WTC11 (cell line): ENCODE measurements around the gene AKT3. TPM values are rescaled to one million over a fixed set of nuclear protein-coding genes. Genes with fewer than 3 reads are reported as not detected.

Experiments
- ATAC-seq: fragments of 200-7000 bp; cut with Tn5 transposase; 2 replicates; pipeline ENCODE4 v1.10.0; 2021; ENCODE audit warnings: mild to moderate bottlenecking, moderate library complexity
- CTCF ChIA-PET: fragments of 300-600 bp; sonication (Branson Sonifier 250); formaldehyde crosslinking; loops from one replicate; lab custom pipeline; 2021; ENCODE audit warnings: antibody characterized with exemption; lab: Charles Lee
- POLR2A ChIA-PET: fragments of 350-600 bp; sonication (Branson Sonifier 250); formaldehyde crosslinking; loops from one replicate; lab custom pipeline; 2021; ENCODE audit warnings: antibody characterized with exemption; lab: Charles Lee
- DNase-seq: peaks from one replicate; pipeline ENCODE4 v3.0.0; 2021; ENCODE audit warnings: low spot score
- H3K27ac Mint-ChIP-seq: 2 replicates; pipeline ENCODE4 v1.8.0; 2021; ENCODE audit warnings: mixed read lengths
- H3K27me3 Mint-ChIP-seq: 2 replicates; pipeline ENCODE4 v1.8.0; 2021; ENCODE audit warnings: low read depth, mild to moderate bottlenecking, moderate library complexity, mixed read lengths
- H3K36me3 Mint-ChIP-seq: 2 replicates; pipeline ENCODE4 v1.8.0; 2021; ENCODE audit warnings: mixed read lengths
- H3K4me1 Mint-ChIP-seq: 2 replicates; pipeline ENCODE4 v1.8.0; 2022; ENCODE audit warnings: mixed read lengths
- H3K4me3 Mint-ChIP-seq: 2 replicates; pipeline ENCODE4 v1.8.0; 2021; ENCODE audit warnings: mild to moderate bottlenecking, moderate library complexity, mixed read lengths
- H3K9me3 Mint-ChIP-seq: 2 replicates; pipeline ENCODE4 v1.8.0; 2021; ENCODE audit warnings: mixed read lengths
- AR ChIP-seq: fragments of 250-450 bp; sonication (Bioruptor Pico); IDR thresholded peaks from 2 replicates; pipeline ENCODE4 v1.9.0; 2021; ENCODE audit warnings: mild to moderate bottlenecking
- ARID4B ChIP-seq: sonication (generic); formaldehyde crosslinking; IDR thresholded peaks from 2 replicates; pipeline ENCODE4 v1.8.0; 2023; ENCODE audit warnings: missing genetic modification reagents, mild to moderate bottlenecking, borderline replicate concordance
- ATF1 ChIP-seq: sonication (generic); formaldehyde crosslinking; IDR thresholded peaks from 2 replicates; pipeline ENCODE4 v1.8.1; 2023; ENCODE audit warnings: mild to moderate bottlenecking, moderate library complexity, missing genetic modification reagents
- ATF3 ChIP-seq: sonication (generic); formaldehyde crosslinking; conservative IDR thresholded peaks from 2 replicates; pipeline ENCODE4 v1.8.1; 2022; ENCODE audit warnings: mild to moderate bottlenecking, missing genetic modification reagents
- ELF4 ChIP-seq: sonication (generic); formaldehyde crosslinking; IDR thresholded peaks from 2 replicates; pipeline ENCODE4 v1.8.1; 2022; ENCODE audit warnings: low read depth, mild to moderate bottlenecking, moderate library complexity, missing genetic modification reagents
- EMX1 ChIP-seq: fragments of 250-450 bp; sonication (Bioruptor Pico); IDR thresholded peaks from 2 replicates; pipeline ENCODE4 v1.8.0; 2021; ENCODE audit warnings: mild to moderate bottlenecking
- ERG ChIP-seq: fragments of 250-450 bp; sonication (Bioruptor Pico); IDR thresholded peaks from 2 replicates; pipeline ENCODE4 v1.8.0; 2021; ENCODE audit warnings: mild to moderate bottlenecking
- FOXJ3 ChIP-seq: sonication (generic); formaldehyde crosslinking; IDR thresholded peaks from 2 replicates; pipeline ENCODE4 v1.9.0; 2021; ENCODE audit warnings: missing genetic modification reagents, mild to moderate bottlenecking, borderline replicate concordance
- GTF2I ChIP-seq: fragments of 250-450 bp; sonication (Bioruptor Pico); conservative IDR thresholded peaks from 2 replicates; pipeline ENCODE4 v1.4.0; 2021; ENCODE audit warnings: mild to moderate bottlenecking
- IRF1 ChIP-seq: sonication (generic); formaldehyde crosslinking; IDR thresholded peaks from 2 replicates; pipeline ENCODE4 v1.8.0; 2023; ENCODE audit warnings: missing genetic modification reagents
- MXD4 ChIP-seq: fragments of 250-450 bp; sonication (Bioruptor Pico); IDR thresholded peaks from 2 replicates; pipeline ENCODE4 v1.8.0; 2021; ENCODE audit warnings: mild to moderate bottlenecking, moderate library complexity, borderline replicate concordance
- NR2C2 ChIP-seq: sonication (generic); formaldehyde crosslinking; IDR thresholded peaks from 2 replicates; pipeline ENCODE4 v1.8.0; 2022; ENCODE audit warnings: mild to moderate bottlenecking, missing genetic modification reagents
- NR3C1 ChIP-seq: sonication (generic); formaldehyde crosslinking; conservative IDR thresholded peaks from 2 replicates; pipeline ENCODE4 v1.8.1; 2023; ENCODE audit warnings: low read depth, mild to moderate bottlenecking, missing genetic modification reagents
- RELA ChIP-seq: sonication (generic); formaldehyde crosslinking; IDR thresholded peaks from 2 replicates; pipeline ENCODE4 v1.8.1; 2022; ENCODE audit warnings: missing genetic modification reagents, mild to moderate bottlenecking, borderline replicate concordance
- SMAD4 ChIP-seq: sonication (generic); formaldehyde crosslinking; IDR thresholded peaks from 2 replicates; pipeline ENCODE4 v1.8.0; 2022; ENCODE audit warnings: mild to moderate bottlenecking, missing genetic modification reagents
- TEAD4 ChIP-seq: sonication (generic); formaldehyde crosslinking; IDR thresholded peaks from 2 replicates; pipeline ENCODE4 v1.8.0; 2022; ENCODE audit warnings: mild to moderate bottlenecking, missing genetic modification reagents
- ZBTB43 ChIP-seq: sonication (generic); formaldehyde crosslinking; IDR thresholded peaks from 2 replicates; pipeline ENCODE4 v1.8.1; 2023; ENCODE audit warnings: mild to moderate bottlenecking, missing genetic modification reagents
- ZNF232 ChIP-seq: sonication (generic); formaldehyde crosslinking; IDR thresholded peaks from 2 replicates; pipeline ENCODE4 v1.8.0; 2022; ENCODE audit warnings: mild to moderate bottlenecking, missing genetic modification reagents
- ZNF416 ChIP-seq: fragments of 250-450 bp; sonication (Bioruptor Pico); IDR thresholded peaks from 2 replicates; pipeline ENCODE4 v1.9.0; 2021; ENCODE audit warnings: mild to moderate bottlenecking, inconsistent platforms
- total RNA-seq: library from RNA; stranded (reverse); gene quantifications from 3 replicates; pipeline ENCODE4 v1.2.3, GENCODE V29; 2021
- TF ChIP-seq, protein P1 (sequence below): fragments of 250-450 bp; sonication (Bioruptor Pico); IDR thresholded peaks from 2 replicates; pipeline ENCODE4 v1.9.0; 2021; ENCODE audit warnings: mild to moderate bottlenecking
- TF ChIP-seq, protein P2 (sequence below): sonication (generic); formaldehyde crosslinking; IDR thresholded peaks from 2 replicates; pipeline ENCODE4 v1.8.1; 2022; ENCODE audit warnings: mild to moderate bottlenecking, moderate library complexity, missing genetic modification reagents

AKT3 gene
- total RNA-seq, 1 experiment from 2014 or later, result 38.5 TPM

GRCh38 chr1:243598433-243598832 is 251.6 kb downstream of the AKT3 start:
- POLR2A ChIA-PET, result no interaction called here
- Mint-ChIP-seq H3K4me3 (no peak overlapping the region), H3K4me1 (no peaks in the 10 kb centered on the region), H3K9me3 (peaks cover 17% of the 10 kb centered on the region), H3K27ac (no peak overlapping the region), H3K36me3 (peaks cover 19% of the 10 kb centered on the region), H3K27me3 (no peaks in the 10 kb centered on the region)
- ATAC-seq (no peak), DNase-seq (no peak)
- no peak for TF ChIP-seq MXD4 (CRISPR knock-in tag)
- TF ChIP-seq SMAD4 (CRISPR knock-in tag), result no peak
- TF ChIP-seq TEAD4 (CRISPR knock-in tag), result no peak
- TF ChIP-seq, protein P1, sequence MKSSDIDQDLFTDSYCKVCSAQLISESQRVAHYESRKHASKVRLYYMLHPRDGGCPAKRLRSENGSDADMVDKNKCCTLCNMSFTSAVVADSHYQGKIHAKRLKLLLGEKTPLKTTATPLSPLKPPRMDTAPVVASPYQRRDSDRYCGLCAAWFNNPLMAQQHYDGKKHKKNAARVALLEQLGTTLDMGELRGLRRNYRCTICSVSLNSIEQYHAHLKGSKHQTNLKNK (CRISPR knock-in tag), result no peak
- no peak for TF ChIP-seq GTF2I
- no peak for TF ChIP-seq ZBTB43 (CRISPR knock-in tag)
- TF ChIP-seq ELF4 (CRISPR knock-in tag), result no peak
- no peak for TF ChIP-seq AR (CRISPR knock-in tag)
- no peak for TF ChIP-seq ATF1 (CRISPR knock-in tag)
- no peak for TF ChIP-seq EMX1 (CRISPR knock-in tag)
- no peak for TF ChIP-seq NR3C1 (CRISPR knock-in tag)
- TF ChIP-seq ZNF416 (CRISPR knock-in tag), result no peak
- TF ChIP-seq, protein P2, sequence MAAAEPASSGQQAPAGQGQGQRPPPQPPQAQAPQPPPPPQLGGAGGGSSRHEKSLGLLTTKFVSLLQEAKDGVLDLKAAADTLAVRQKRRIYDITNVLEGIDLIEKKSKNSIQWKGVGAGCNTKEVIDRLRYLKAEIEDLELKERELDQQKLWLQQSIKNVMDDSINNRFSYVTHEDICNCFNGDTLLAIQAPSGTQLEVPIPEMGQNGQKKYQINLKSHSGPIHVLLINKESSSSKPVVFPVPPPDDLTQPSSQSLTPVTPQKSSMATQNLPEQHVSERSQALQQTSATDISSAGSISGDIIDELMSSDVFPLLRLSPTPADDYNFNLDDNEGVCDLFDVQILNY (CRISPR knock-in tag), result no peak
- no peak for TF ChIP-seq ATF3 (CRISPR knock-in tag)
- no peak for TF ChIP-seq NR2C2 (CRISPR knock-in tag)
- TF ChIP-seq ERG (CRISPR knock-in tag), result no peak
- TF ChIP-seq FOXJ3 (CRISPR knock-in tag), result no peak
- CTCF ChIA-PET, result interaction anchor here (1.8 kb wide), 1 partner anchor 122 kb away, joined by 4 read pairs; no protein-coding TSS in a partner anchor

DNA sequence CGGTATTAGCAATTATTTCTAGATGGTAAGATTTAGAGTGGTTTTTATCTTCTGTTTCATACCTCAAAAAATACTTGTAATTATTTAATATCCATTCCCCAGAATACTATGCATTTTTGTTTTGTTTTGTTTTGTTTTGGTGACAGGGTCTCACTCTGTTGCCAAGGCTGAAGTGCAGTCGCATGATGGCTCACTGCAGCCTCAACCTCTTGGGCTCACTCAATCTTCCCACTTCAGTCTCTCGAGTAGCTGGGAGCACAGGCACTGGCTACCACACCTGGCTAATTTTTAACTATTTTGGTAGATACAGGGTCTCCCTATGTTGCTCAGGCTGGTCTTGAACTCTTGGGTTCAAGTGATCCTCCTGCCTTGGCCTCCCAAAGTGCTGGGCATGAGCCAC is 252.7 kb downstream of the AKT3 start:
- Mint-ChIP-seq H3K4me1 (no peaks in the 10 kb centered on the region), H3K27me3 (no peaks in the 10 kb centered on the region), H3K9me3 (peaks cover 10% of the 10 kb centered on the region), H3K36me3 (peaks cover 11% of the 10 kb centered on the region), H3K27ac (no peak overlapping the region), H3K4me3 (no peak overlapping the region)
- ChIA-PET POLR2A (no interaction called here), CTCF (no interaction called here)
- DNase-seq (no peak), ATAC-seq (no peak)
- TF ChIP-seq ZNF232 (no peak), ARID4B (CRISPR knock-in tag) (no peak), ATF3 (CRISPR knock-in tag) (no peak), RELA (CRISPR knock-in tag) (no peak), IRF1 (no peak)
